Posterior vena cava (tissue), 2 donors: ENCODE data around the gene ALDH4A1. TPM values are rescaled to one million over a fixed set of nuclear protein-coding genes. Genes with fewer than 3 reads are reported as not detected.

Experiments used
- DNase-seq: peaks from one replicate; pipeline ENCODE4 v3.0.0-alpha.2; 2020; ENCODE audit warnings: low spot score
- intact Hi-C, 2 donors: fragments of 100-400 bp; cut with DNase I; formaldehyde crosslinking; loops; one replicate each; pipeline versions ENCODE4 v1.14.1 to v1.14.2; 2022 to 2023
- long read RNA-seq, 2 donors: library from polyadenylated mRNA; unstranded; transcript quantifications; one replicate each; pipeline ENCODE4 v2.0.0, GENCODE V29; 2020 to 2021
- total RNA-seq, 2 donors: library from RNA; stranded (reverse); fragmentation: NEBNext Ultra II Directional; extraction: Animal tissue kit (Norgen Biotek cat#: 25700); gene quantifications; one replicate each; pipeline ENCODE4 v1.2.1, GENCODE V29; 2021
- donor health status: DM: yes; HTN: yes; CAD: no.
- donor health status: DM: yes; HTN: yes; CAD: no.

Gene ALDH4A1, protein sequence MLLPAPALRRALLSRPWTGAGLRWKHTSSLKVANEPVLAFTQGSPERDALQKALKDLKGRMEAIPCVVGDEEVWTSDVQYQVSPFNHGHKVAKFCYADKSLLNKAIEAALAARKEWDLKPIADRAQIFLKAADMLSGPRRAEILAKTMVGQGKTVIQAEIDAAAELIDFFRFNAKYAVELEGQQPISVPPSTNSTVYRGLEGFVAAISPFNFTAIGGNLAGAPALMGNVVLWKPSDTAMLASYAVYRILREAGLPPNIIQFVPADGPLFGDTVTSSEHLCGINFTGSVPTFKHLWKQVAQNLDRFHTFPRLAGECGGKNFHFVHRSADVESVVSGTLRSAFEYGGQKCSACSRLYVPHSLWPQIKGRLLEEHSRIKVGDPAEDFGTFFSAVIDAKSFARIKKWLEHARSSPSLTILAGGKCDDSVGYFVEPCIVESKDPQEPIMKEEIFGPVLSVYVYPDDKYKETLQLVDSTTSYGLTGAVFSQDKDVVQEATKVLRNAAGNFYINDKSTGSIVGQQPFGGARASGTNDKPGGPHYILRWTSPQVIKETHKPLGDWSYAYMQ
- 10 to 100 TPM in 1 of 2 donors, 1 to 10 TPM in 1; 8.5 to 17.0 TPM for total RNA-seq
- long read RNA-seq, donor 1, partial matches to known transcripts: 4 of 5 reads
- long read RNA-seq, donor 1, other reads (novel, unspliced or antisense): 0 of 5 reads
- long read RNA-seq, donor 2, transcript ALDH4A1-202 (15 exons, 3,363 nt): major isoform, 21 of 47 reads
- long read RNA-seq, donor 2, partial matches to known transcripts: 8 of 47 reads
- long read RNA-seq, donor 2, other reads (novel, unspliced or antisense): 17 of 47 reads

- intact Hi-C loops: loop anchor here in 1 of 2 donors (10.0 kb wide), 1 partner anchor 172 kb away; no protein-coding TSS in a partner anchor
Observed at GRCh38 chr1:18902523-18903290, at the start of gene ALDH4A1. Gene ALDH4A1 (minus strand): TSS chr1:18902555. CDS start chr1:18902523, 32 bp downstream.

GRCh38 chr1:18951818-18952391 lies 49.5 kb upstream of the ALDH4A1 start:
- intact Hi-C loops: loop anchor here in 1 of 2 donors (5.0 kb wide), 1 partner anchor 35 kb away; no protein-coding TSS in a partner anchor
- DNase-seq: no peak

More at GRCh38 chr1:18902523-18903290, at the start of gene ALDH4A1:
- peak; percentile 99 for DNase-seq

GRCh38 chr1:18951416-18951815 lies 49.1 kb upstream of the ALDH4A1 start:
- no peak for DNase-seq
- intact Hi-C loops: loop anchor here in 1 of 2 donors (5.0 kb wide), 1 partner anchor 34 kb away; no protein-coding TSS in a partner anchor

DNA sequence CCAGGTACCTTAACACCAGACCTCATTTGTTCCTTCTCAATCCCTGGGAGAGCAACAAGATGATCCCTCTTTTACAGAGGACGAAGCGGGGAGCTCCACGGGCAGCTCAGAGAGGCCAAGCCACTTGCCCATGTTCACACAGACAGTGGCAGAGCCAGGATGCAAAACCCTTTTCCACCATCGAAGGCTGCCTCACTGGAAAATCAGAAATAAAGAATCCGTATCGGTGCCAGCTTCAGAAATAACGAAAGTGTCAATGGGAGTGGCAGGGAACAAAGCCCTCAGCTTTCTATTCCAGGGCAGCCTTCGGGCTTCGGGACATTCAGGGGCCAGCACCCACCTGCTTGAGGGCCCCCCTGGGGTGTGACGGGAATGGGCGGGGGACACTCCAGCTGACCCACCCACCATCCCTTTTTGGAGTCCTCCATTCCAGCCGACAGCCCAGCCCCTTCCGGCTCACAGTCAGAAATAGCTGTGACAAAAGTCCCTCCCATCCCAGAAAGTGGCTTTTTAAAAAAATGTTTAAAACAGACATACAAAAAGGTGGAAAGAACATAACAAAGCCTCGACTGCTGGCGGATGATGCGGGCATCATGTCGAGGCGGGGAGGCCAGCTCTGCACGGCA lies 48.2 kb upstream of the ALDH4A1 start:
- intact Hi-C loops: loop anchor here in 1 of 2 donors (5.0 kb wide), 1 partner anchor 33 kb away; no protein-coding TSS in a partner anchor
- peak; percentile 91 for DNase-seq

DNA sequence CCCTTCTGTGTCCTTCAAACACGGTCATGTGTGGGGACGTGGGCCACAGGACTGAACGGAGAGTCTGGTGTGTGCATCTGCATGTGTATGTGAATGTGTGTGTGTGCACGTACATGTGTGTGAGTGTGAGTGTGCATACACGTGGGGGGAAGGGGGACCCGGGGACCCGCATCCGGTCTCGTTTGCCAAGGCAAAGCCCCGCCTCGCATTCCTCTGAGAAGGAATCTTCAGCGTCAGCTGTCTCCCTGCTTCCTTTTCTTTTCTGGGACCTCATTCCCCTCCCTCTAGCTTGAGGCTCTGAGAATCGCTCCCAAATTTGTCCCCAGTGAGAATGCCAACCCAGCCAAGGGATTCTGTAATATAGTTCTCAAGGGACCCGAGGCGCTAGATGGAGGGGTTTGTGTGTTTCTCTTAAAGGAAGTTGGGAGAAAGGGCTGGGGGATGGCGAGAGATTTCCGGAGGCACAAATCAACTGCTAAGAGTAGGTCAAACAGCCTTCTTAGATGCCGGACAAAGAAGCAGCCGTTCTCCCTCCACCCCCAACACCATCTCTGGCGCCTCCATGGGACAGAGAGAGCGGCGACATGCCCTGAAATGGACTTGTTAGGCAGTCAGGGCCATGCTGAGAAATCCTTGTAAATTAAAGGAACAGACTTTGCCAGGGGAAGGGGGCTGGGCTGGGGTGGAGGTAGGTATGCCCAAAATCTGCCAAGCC lies 47.5 kb upstream of the ALDH4A1 start:
- intact Hi-C loops: loop anchor here (5.0 kb wide), 2 partner anchors 33 to 1538 kb away; no protein-coding TSS in a partner anchor
- no peak for DNase-seq

- peak; percentile 90 for DNase-seq
- intact Hi-C loops: loop anchor here in 1 of 2 donors (5.0 kb wide), 1 partner anchor 1537 kb away; no protein-coding TSS in a partner anchor
Observed at GRCh38 chr1:18948913-18949685, 46.7 kb upstream of the ALDH4A1 start.

DNA sequence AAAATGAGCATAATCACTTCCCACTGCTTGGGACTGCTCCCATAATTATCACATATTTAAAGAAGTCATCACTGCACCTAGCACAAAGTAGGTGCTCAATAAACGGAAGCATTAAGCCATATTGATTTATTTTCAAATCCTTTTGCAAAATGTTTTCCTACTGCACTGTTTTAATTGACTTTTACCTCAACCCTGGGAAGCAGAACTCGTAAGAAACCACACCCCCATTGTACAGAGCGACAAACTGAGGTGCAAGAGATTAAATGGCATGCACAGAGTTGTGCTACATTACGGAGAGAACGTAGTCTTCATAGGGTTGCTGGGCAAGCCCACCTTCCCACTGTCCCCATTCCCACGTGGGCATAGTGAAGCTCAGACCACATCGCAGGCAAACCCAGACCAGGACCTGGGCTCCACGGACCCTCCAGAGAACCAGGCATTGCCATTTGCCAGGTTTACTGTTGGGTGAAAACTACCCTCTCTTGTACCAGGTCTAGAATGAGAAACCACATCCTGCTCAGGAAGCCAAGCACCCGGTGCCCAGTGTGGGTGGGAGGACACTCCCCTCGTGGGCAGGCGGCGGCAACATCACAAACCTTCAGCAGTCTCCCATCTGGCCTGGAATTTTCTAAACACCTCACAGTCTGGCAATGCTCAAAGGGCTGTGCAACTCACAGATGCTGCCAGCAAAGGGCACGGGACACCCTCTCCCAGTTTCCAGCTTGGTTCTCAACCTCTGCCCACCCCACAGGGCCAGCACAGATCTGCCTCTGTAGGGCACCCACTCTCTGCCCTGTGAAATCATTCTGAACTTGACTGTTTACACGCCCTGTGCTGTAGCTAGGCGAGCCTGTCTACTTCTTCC lies 45.9 kb upstream of the ALDH4A1 start:
- no peak for DNase-seq
- intact Hi-C loops: loop anchor here in 1 of 2 donors (5.0 kb wide), 1 partner anchor 1536 kb away; no protein-coding TSS in a partner anchor

DNA sequence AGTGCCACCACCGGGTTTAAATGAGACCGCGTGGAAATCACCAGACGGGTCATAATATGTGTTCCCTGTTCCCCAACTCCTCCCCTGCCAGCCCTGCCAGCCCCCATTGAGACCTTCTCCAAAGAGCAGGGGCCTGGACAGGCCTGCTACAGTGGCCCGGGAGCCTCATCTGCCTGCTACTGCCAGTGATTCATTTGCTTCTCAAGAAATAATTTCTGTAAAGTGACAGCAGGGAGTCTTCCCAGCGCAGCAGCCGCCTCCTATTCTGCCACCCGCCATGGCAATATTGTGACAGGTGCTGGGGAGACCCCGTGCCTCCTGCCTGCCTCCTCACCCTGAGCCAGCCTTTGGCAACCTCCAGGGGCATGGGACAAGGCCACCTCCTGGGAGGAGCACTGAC lies 45.2 kb upstream of the ALDH4A1 start:
- intact Hi-C loops: loop anchor here in 1 of 2 donors (5.0 kb wide), 1 partner anchor 1535 kb away; no protein-coding TSS in a partner anchor
- no peak for DNase-seq

GRCh38 chr1:18946550-18947381 lies 44.4 kb upstream of the ALDH4A1 start:
- intact Hi-C loops: loop anchor here in 1 of 2 donors (5.0 kb wide), 1 partner anchor 1534 kb away; no protein-coding TSS in a partner anchor
- no peak for DNase-seq

GRCh38 chr1:18945401-18945849 lies 43.1 kb upstream of the ALDH4A1 start:
- intact Hi-C loops: loop anchor here in 1 of 2 donors (5.0 kb wide), 1 partner anchor 1533 kb away; no protein-coding TSS in a partner anchor
- no peak for DNase-seq

- DNase-seq: no peak
- intact Hi-C loops: loop anchor here in 1 of 2 donors (5.0 kb wide), 1 partner anchor 1533 kb away; no protein-coding TSS in a partner anchor
Observed at GRCh38 chr1:18944810-18945209, 42.5 kb upstream of the ALDH4A1 start.

DNA sequence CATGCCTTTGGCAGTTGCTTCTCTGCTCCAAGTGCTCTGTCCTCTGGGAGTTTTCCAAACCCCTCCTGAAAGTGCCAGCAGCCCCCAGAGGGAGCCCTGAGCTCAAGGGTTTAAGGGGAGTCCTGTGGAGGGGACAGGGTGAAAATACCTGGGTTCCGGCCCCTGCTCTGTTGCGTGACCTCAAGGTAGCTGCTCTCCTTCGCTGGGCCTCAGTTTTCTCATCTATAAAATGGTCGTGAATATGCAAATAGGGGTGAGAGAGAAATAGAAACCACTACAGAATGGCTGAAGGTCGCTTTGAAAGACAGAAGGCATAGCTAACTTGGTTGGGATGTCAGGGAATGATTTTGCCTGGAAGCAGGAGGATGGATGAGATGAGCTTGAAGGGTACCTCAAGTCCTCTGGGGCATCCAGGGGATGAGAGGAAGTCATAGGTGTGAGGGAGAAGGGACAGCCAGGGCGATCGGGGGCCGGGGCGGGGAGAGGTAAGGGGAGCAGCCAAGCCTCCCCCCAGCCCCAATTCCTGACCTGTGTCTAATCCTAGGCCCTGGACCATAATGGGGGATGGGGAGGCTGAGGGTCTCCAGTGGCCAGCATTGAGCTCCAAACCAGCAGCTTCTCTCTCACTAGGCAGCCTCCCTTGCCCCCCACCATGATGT lies 41.7 kb upstream of the ALDH4A1 start:
- intact Hi-C loops: no loop called here
- no peak for DNase-seq

DNA sequence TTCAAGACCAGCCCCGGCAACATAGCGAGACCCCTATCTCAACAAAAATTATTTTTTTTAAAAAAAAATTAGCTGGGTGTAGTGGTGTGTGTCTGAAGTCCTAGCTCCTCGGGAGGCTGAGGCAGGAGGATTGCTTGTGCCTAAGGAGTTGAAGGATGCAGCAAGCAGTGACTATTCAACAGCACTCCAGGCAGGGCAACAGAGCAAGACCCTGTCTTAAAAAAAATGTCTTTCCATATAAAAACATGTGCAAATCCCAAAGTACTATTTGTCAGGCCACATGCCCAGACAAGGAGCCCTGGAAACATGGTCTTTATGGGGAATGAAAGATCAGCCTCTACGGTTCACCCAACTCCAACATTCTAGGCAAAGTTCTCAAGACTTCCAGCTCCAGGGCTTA lies 40.8 kb upstream of the ALDH4A1 start:
- intact Hi-C loops: no loop called here
- no peak for DNase-seq

- no peak for DNase-seq
- intact Hi-C loops: loop anchor here in 1 of 2 donors (1.0 kb wide), 1 partner anchor 20 kb away; no protein-coding TSS in a partner anchor
Observed at GRCh38 chr1:18942340-18942739, 40.0 kb upstream of the ALDH4A1 start.
